Activated CD8-positive, alpha-beta memory T cell treated with anti-CD3 and anti-CD28 coated beads for 1 hour (primary cell): Measurements from ENCODE around the gene TBCD.
"Not testable (repeated sequence)": the region's sequence is repeated elsewhere in the genome, so short reads cannot be mapped to it uniquely, and the experiment has no call there.

Source experiments
- DNase-seq, 2 donors: peaks; one replicate each; pipeline ENCODE4 v3.0.0-alpha.2; 2020; ENCODE audit warnings: low read depth in 1 of 2; ENCODE audit errors: extremely low read depth in 1 of 2

The TBCD gene

GRCh38 chr17:82964451-82964850 is 212.6 kb downstream of the TBCD start:
- DNase-seq = not testable (repeated sequence)

GRCh38 chr17:82964851-82965341 is 213.0 kb downstream of the TBCD start:
- no peak for DNase-seq

GRCh38 chr17:82965371-82965770 is 213.5 kb downstream of the TBCD start:
- no peak for DNase-seq

- no peak for DNase-seq
Observed at GRCh38 chr17:82966415-82966814, 214.6 kb downstream of the TBCD start.

GRCh38 chr17:82967268-82968032 is 215.6 kb downstream of the TBCD start:
- no peak for DNase-seq

GRCh38 chr17:82968033-82968841 is 216.4 kb downstream of the TBCD start:
- not testable (repeated sequence) for DNase-seq

- no peak for DNase-seq
Observed at GRCh38 chr17:82970067-82970466, 218.2 kb downstream of the TBCD start.

GRCh38 chr17:82970818-82971590 is 219.1 kb downstream of the TBCD start:
- no peak for DNase-seq

- DNase-seq = no peak
Observed at GRCh38 chr17:82972836-82973372, 221.0 kb downstream of the TBCD start.

- no peak for DNase-seq
Observed at GRCh38 chr17:82973456-82974135, 221.7 kb downstream of the TBCD start.

- no peak for DNase-seq
Observed at GRCh38 chr17:82974136-82974952, 222.5 kb downstream of the TBCD start.

GRCh38 chr17:82976982-82977488 is 225.2 kb downstream of the TBCD start:
- no peak for DNase-seq

GRCh38 chr17:82977606-82978005 is 225.7 kb downstream of the TBCD start:
- no peak for DNase-seq

- DNase-seq = no peak
Observed at GRCh38 chr17:82978765-82979349, 227.0 kb downstream of the TBCD start.

GRCh38 chr17:82979718-82980117 is 227.9 kb downstream of the TBCD start:
- no peak for DNase-seq

- no peak for DNase-seq
Observed at GRCh38 chr17:82980632-82981031, 228.8 kb downstream of the TBCD start.

GRCh38 chr17:82981141-82981730 is 229.4 kb downstream of the TBCD start:
- no peak for DNase-seq

- no peak for DNase-seq
Observed at GRCh38 chr17:82983510-82984248, 231.8 kb downstream of the TBCD start.
